OCI-LY7 (cell line): ENCODE results near the gene FAM78A. TPM values are rescaled to one million over a fixed set of nuclear protein-coding genes. Genes with fewer than 3 reads are reported as not detected.

ENCODE experiments used
- BruUV-seq: library from RNA; stranded (reverse); fragments of 400-500 nt; replicated peaks from 2 replicates; lab custom pipeline; 2021; lab: Mats Ljungman, UMichigan
- CTCF ChIA-PET: fragments of 300-600 bp; sonication (Branson Sonifier 250); formaldehyde crosslinking; loops from one replicate; lab custom pipeline; 2022; ENCODE audit warnings: antibody characterized with exemption; ENCODE audit not compliant: unreplicated experiment; lab: Charles Lee
- POLR2A ChIA-PET: fragments of 300-600 bp; sonication (Branson Sonifier 250); formaldehyde crosslinking; loops from one replicate; lab custom pipeline; 2022; ENCODE audit warnings: antibody characterized with exemption; lab: Charles Lee
- DNase-seq: peaks from one replicate; pipeline ENCODE4 v3.0.0-alpha.2; 2015; ENCODE audit warnings: low spot score
- H2AFZ ChIP-seq: fragments of 200-600 bp; sonication (generic), shearing (Covaris generic); 2 replicates; pipeline ENCODE4 v1.6.1; 2014; ENCODE audit warnings: mild to moderate bottlenecking, antibody characterized with exemption, low read length, moderate library complexity
- H3K27ac ChIP-seq: fragments of 200-600 bp; sonication (generic); 2 replicates; pipeline ENCODE4 v1.5.1; 2014; ENCODE audit warnings: mixed run types, low read depth, mild to moderate bottlenecking, moderate library complexity, low read length, inconsistent platforms; ENCODE audit not compliant: poor library complexity, severe bottlenecking
- H3K36me3 ChIP-seq: fragments of 200-600 bp; sonication (generic); 2 replicates; pipeline ENCODE4 v1.6.1; 2014; ENCODE audit warnings: mild to moderate bottlenecking, antibody characterized with exemption, low read length, moderate library complexity, mixed read lengths; ENCODE audit not compliant: insufficient read depth
- H3K4me1 ChIP-seq: fragments of 200-600 bp; sonication (generic); 2 replicates; pipeline ENCODE4 v1.5.1; 2014; ENCODE audit warnings: mild to moderate bottlenecking, low read length; ENCODE audit not compliant: insufficient read depth, poor library complexity, severe bottlenecking
- H3K4me2 ChIP-seq: fragments of 200-600 bp; sonication (generic); 2 replicates; pipeline ENCODE4 v1.6.1; 2014; ENCODE audit warnings: mild to moderate bottlenecking, low read length
- H3K4me3 ChIP-seq: fragments of 200-600 bp; sonication (generic); 2 replicates; pipeline ENCODE4 v1.5.1; 2014; ENCODE audit warnings: mild to moderate bottlenecking, low read depth, low read length; ENCODE audit not compliant: poor library complexity, severe bottlenecking
- H3K79me2 ChIP-seq: fragments of 200-600 bp; sonication (generic); 2 replicates; pipeline ENCODE4 v1.6.1; 2016; ENCODE audit warnings: low read depth, mild to moderate bottlenecking, low read length, moderate library complexity, mixed read lengths; ENCODE audit not compliant: insufficient read depth
- H3K9me2 ChIP-seq: fragments of 200-600 bp; sonication (generic); 2 replicates; pipeline ENCODE4 v1.6.1; 2016; ENCODE audit warnings: mild to moderate bottlenecking, low read length, mixed read lengths; ENCODE audit not compliant: insufficient read depth
- H3K9me3 ChIP-seq: fragments of 200-600 bp; sonication (generic); 2 replicates; pipeline ENCODE4 v1.6.1; 2014; ENCODE audit warnings: mild to moderate bottlenecking, mixed run types, low read length, mixed read lengths
- H4K20me1 ChIP-seq: fragments of 200-600 bp; sonication (generic); 2 replicates; pipeline ENCODE4 v1.6.1; 2014; ENCODE audit warnings: mild to moderate bottlenecking, antibody characterized with exemption, low read length, moderate library complexity, mixed read lengths; ENCODE audit not compliant: insufficient read depth
- CTCF ChIP-seq: fragments of 200-600 bp; sonication (generic); conservative IDR thresholded peaks from 2 replicates; pipeline ENCODE4 v1.5.1; 2014; ENCODE audit warnings: mild to moderate bottlenecking, antibody characterized with exemption, low read length, moderate library complexity, mixed read lengths
- EZH2phosphoT487 ChIP-seq: fragments of 200-600 bp; sonication (generic); IDR thresholded peaks from 2 replicates; pipeline ENCODE4 v1.6.1; 2018; ENCODE audit warnings: low read depth, borderline replicate concordance, mild to moderate bottlenecking, mixed run types, antibody characterized with exemption, low read length, moderate library complexity, mixed read lengths
- intact Hi-C: fragments of 100-400 bp; cut with micrococcal nuclease; formaldehyde crosslinking; loops from one replicate; pipeline ENCODE4 v1.10.0; 2022; ENCODE audit not compliant: unreplicated experiment
- total RNA-seq, 2 experiments: library from RNA; depleted of rRNA in 1 of 2; stranded (reverse); fragments of >200 nt in 1 of 2; shearing (Covaris generic) in 1 of 2; gene quantifications; 2 replicates each; pipeline ENCODE4 v1.2.3, GENCODE V29; 2014 to 2022

FAM78A gene
- total RNA-seq, 2 experiments from 2014 or later, result 25.0 to 35.0 TPM

GRCh38 chr9:131323629-131324028 is 47.3 kb upstream of the FAM78A start:
- Histone ChIP-seq H4K20me1 (no peaks in the 10 kb centered on the region), H3K4me3 (no peak overlapping the region), H3K79me2 (no peaks in the 10 kb centered on the region), H2AFZ (no peak overlapping the region), H3K27ac (no peak overlapping the region), H3K4me2 (no peak overlapping the region), H3K36me3 (no peaks in the 10 kb centered on the region), H3K9me3 (no peaks in the 10 kb centered on the region), H3K9me2 (no peaks in the 10 kb centered on the region), H3K4me1 (no peaks in the 10 kb centered on the region)
- no peak for DNase-seq
- intact Hi-C loops, result no loop called here
- BruUV-seq, result no TSS peak
- ChIA-PET POLR2A (interaction anchor here (0.7 kb wide), 1 partner anchor 831 kb away, joined by 3 read pairs; no protein-coding TSS in a partner anchor), CTCF (no interaction called here)
- TF ChIP-seq EZH2phosphoT487 (no peak), CTCF (no peak)

- H4K20me1 ChIP-seq, result no peaks in the 10 kb centered on the region
- H3K4me3 ChIP-seq, result no peak overlapping the region
- intact Hi-C loops, result no loop called here
- H3K27ac ChIP-seq, result no peak overlapping the region
- no peak for TF ChIP-seq EZH2phosphoT487
- TF ChIP-seq CTCF, result no peak
- no peak overlapping the region for H2AFZ ChIP-seq
- H3K9me2 ChIP-seq, result no peaks in the 10 kb centered on the region
- H3K4me2 ChIP-seq, result no peak overlapping the region
- H3K79me2 ChIP-seq, result no peaks in the 10 kb centered on the region
- no peaks in the 10 kb centered on the region for H3K36me3 ChIP-seq
- H3K9me3 ChIP-seq, result no peaks in the 10 kb centered on the region
- no TSS peak for BruUV-seq
- POLR2A ChIA-PET, result interaction anchor here (0.7 kb wide), 1 partner anchor 234 kb away, joined by 6 read pairs; no protein-coding TSS in a partner anchor
- CTCF ChIA-PET, result no interaction called here
- no peak for DNase-seq
- H3K4me1 ChIP-seq, result no peaks in the 10 kb centered on the region
Observed at GRCh38 chr9:131320031-131320685, 43.8 kb upstream of the FAM78A start.

- BruUV-seq, result no TSS peak
- Histone ChIP-seq H2AFZ (no peak overlapping the region), H3K4me1 (no peaks in the 10 kb centered on the region), H3K4me3 (no peak overlapping the region), H3K79me2 (no peaks in the 10 kb centered on the region), H3K27ac (no peak overlapping the region), H3K9me3 (no peaks in the 10 kb centered on the region), H3K4me2 (no peak overlapping the region), H3K9me2 (no peaks in the 10 kb centered on the region), H4K20me1 (no peaks in the 10 kb centered on the region), H3K36me3 (no peaks in the 10 kb centered on the region)
- ChIA-PET CTCF (no interaction called here), POLR2A (interaction anchor here (0.7 kb wide), 1 partner anchor 235 kb away, joined by 6 read pairs; no protein-coding TSS in a partner anchor)
- no peak for DNase-seq
- intact Hi-C loops, result no loop called here
- TF ChIP-seq CTCF, result no peak
- TF ChIP-seq EZH2phosphoT487, result no peak
Observed at GRCh38 chr9:131319486-131319885, 43.2 kb upstream of the FAM78A start.
